ENCODE data around the gene SF3A2.
A peak's percentile ranks its signal among the peaks of the same experiment; 100 is the strongest.

SF3A2 gene

DNA sequence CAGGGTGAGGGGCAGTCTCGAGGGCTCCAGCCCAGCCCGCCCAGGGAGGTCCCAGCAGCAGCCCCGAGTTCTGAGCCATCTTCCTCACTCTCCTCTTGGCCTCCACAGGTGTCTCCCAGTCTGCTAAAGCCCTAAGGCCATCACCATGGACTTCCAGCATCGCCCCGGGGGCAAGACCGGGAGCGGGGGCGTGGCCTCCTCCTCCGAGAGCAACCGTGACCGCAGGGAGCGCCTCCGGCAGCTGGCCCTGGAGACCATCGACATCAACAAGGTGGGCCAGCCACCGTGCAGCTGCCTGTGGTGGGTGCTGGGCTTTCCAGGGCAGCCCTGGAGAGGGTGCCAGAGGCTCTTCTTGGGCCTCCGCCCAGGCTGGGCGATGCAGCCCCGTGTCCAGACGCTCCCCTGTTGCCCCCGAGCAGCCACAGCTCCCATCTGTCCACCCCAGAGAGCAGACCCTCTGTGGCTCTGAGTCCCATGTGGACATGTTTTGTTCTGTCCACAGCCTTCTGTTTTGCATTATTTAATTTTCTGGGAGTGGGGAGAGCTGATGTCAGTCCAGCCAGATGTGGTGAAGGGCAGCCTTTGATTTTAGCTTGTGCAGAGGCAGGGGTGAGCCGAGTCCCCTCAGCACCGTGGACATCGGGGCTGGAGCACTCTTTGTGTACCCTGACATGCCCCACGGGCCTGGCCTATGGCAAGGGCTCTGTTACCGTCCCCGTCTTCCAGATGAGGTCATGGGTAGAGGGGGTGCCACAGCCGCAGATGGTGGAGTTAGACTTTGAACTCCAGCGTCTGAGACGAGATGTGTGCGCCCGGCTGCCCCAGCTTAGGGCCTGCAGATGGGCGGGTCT, 6.9 kb downstream of the SF3A2 start:
- Mint-ChIP-seq H3K36me3 (ENCODE audit: insufficient read depth) (peaks cover 56% of the 10 kb centered on the region), H3K9me3 (no peaks in the 10 kb centered on the region), H3K4me1 (peaks cover 42% of the 10 kb centered on the region), H3K27me3 (no peaks in the 10 kb centered on the region), H3K27ac (ENCODE audit: low read depth) (no peak overlapping the region), H3K4me3 (peak overlapping the region; percentile 20)
- no peak for DNase-seq (ENCODE audit: low spot score in 2 of 2)
- no peak for ATAC-seq (replicated peaks; ENCODE audit: extremely low read depth, poor library complexity, severe bottlenecking)

DNA sequence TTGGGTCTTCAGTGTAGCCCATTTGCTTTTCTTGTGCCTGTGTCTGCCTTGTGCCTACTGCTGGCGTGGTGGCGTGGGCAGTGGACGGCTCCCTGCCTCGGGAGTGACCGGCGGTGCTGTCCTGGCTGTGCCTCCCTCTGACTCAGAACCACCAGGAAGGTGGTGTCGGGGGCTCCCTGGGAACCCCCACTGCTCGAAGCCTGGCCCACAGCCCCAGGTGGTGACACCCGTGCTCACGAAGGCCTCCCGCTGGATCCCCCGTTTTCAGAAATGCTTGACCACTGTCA, 7.4 kb downstream of the SF3A2 start:
- H3K9me3 Mint-ChIP-seq: no peaks in the 10 kb centered on the region
- no peak overlapping the region for H3K4me3 Mint-ChIP-seq
- H3K27me3 Mint-ChIP-seq: no peaks in the 10 kb centered on the region
- no peak overlapping the region for H3K27ac Mint-ChIP-seq (ENCODE audit: low read depth)
- peaks cover 36% of the 10 kb centered on the region for H3K4me1 Mint-ChIP-seq
- ATAC-seq (replicated peaks; ENCODE audit: extremely low read depth, poor library complexity, severe bottlenecking) (no peak), DNase-seq (ENCODE audit: low spot score in 2 of 2) (no peak)
- H3K36me3 Mint-ChIP-seq (ENCODE audit: insufficient read depth): peaks cover 61% of the 10 kb centered on the region

DNA sequence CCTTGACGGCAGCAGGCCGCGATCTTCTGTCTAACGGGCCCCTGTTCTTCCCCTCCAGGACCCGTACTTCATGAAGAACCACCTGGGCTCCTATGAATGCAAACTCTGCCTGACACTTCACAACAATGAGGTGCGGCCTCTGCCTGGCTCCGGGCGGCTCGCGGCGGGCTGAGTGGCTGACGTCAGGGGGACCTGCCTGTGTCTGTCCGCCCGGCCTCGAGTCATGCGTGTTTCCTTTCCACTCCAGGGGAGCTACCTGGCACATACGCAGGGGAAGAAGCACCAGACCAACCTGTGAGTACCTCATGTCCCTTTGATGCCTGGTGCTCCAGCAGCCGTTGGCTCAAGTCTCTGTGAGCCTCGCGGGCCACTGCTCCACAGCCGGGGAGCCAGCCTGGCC, 7.9 kb downstream of the SF3A2 start:
- Mint-ChIP-seq H3K9me3 (no peaks in the 10 kb centered on the region), H3K27ac (ENCODE audit: low read depth) (no peak overlapping the region), H3K4me1 (peaks cover 32% of the 10 kb centered on the region), H3K36me3 (ENCODE audit: insufficient read depth) (peaks cover 59% of the 10 kb centered on the region), H3K4me3 (no peak overlapping the region), H3K27me3 (no peaks in the 10 kb centered on the region)
- DNase-seq (ENCODE audit: low spot score in 2 of 2): no peak
- no peak for ATAC-seq (replicated peaks; ENCODE audit: extremely low read depth, poor library complexity, severe bottlenecking)

DNA sequence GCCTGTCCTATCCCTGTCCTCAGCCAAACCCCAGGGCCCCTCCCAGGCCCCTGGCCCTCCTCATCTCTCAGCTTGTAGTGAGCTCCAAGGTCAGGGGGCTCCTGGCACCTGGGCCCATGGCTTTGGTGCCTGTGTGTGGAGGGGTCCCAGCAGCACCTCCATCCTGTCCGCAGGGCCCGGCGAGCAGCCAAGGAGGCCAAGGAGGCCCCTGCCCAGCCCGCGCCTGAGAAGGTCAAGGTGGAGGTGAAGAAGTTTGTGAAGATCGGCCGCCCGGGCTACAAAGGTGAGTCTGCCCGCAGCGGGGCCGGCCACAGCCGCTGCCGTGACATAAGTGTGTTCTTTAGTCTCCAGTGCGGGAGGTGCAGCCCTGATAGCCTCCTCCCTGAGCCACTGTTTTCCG, 8.6 kb downstream of the SF3A2 start:
- peaks cover 24% of the 10 kb centered on the region for H3K4me1 Mint-ChIP-seq
- peaks cover 58% of the 10 kb centered on the region for H3K36me3 Mint-ChIP-seq (ENCODE audit: insufficient read depth)
- H3K27me3 Mint-ChIP-seq: no peaks in the 10 kb centered on the region
- H3K4me3 Mint-ChIP-seq: no peak overlapping the region
- DNase-seq (ENCODE audit: low spot score in 2 of 2): no peak
- no peak for ATAC-seq (replicated peaks; ENCODE audit: extremely low read depth, poor library complexity, severe bottlenecking)
- H3K27ac Mint-ChIP-seq (ENCODE audit: low read depth): no peak overlapping the region
- no peaks in the 10 kb centered on the region for H3K9me3 Mint-ChIP-seq

DNA sequence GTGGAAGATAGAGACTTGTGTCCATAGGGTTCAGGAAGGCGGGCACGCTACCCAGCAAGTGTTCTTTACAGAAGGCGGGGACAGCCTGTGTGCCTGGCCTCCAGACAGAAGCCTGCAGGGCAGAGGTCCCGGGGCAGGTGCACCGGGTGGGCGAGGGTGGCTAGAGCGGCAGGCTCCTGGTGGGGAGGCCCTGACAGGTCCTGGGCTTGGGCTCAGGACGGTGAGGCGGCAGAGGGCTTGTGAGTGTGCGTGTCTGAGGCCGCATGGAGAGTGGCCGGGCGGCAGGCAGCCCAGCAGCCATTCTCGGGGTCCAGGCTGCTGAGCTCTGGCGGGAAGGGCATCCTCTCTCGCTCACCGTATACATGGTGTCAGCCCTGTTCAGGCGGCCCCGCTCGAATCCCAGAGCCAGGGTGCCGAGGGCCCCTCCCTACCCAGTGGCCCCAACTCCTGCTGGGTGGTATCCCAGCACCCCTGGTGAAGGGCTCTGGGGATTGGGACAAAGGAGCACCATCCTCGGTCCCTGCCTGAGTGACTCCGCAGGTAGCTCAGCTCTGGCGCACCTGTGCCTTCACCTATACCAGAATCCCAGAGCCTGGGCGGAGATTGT, 9.5 kb downstream of the SF3A2 start:
- ATAC-seq (replicated peaks; ENCODE audit: extremely low read depth, poor library complexity, severe bottlenecking): no peak
- peaks cover 16% of the 10 kb centered on the region for H3K4me1 Mint-ChIP-seq
- peaks cover 54% of the 10 kb centered on the region for H3K36me3 Mint-ChIP-seq (ENCODE audit: insufficient read depth)
- no peak overlapping the region for H3K4me3 Mint-ChIP-seq
- no peak overlapping the region for H3K27ac Mint-ChIP-seq (ENCODE audit: low read depth)
- DNase-seq (ENCODE audit: low spot score in 2 of 2): no peak
- no peaks in the 10 kb centered on the region for H3K9me3 Mint-ChIP-seq
- H3K27me3 Mint-ChIP-seq: no peaks in the 10 kb centered on the region

DNA sequence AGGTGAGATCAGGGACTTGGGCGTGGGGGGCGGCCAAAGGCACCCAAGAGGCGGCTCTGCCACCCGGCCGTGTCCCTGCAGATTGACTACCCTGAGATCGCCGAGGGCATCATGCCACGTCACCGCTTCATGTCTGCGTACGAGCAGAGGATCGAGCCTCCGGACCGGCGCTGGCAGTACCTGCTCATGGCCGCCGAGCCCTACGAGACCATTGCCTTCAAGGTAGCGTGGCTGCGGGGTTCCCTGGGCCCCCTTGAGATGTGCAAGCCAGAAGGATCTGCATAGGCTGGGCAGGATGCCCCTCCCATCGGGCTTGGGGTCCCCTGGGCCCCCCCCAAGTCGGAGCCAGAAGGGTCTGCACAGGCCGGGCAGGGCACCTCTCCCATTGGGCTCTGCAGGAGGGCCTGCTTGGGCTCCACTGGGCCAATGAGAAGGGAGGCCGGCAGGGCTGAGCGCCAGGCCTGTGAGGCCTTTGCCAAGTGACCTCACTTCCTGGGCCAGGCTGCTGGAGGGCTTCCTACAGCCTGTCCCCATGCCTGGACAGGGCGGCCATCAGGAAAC, 10.3 kb downstream of the SF3A2 start:
- no peak for DNase-seq (ENCODE audit: low spot score in 2 of 2)
- no peaks in the 10 kb centered on the region for H3K27me3 Mint-ChIP-seq
- no peak for ATAC-seq (replicated peaks; ENCODE audit: extremely low read depth, poor library complexity, severe bottlenecking)
- H3K36me3 Mint-ChIP-seq (ENCODE audit: insufficient read depth): peaks cover 52% of the 10 kb centered on the region
- no peaks in the 10 kb centered on the region for H3K9me3 Mint-ChIP-seq
- peaks cover 9% of the 10 kb centered on the region for H3K4me1 Mint-ChIP-seq
- no peak overlapping the region for H3K27ac Mint-ChIP-seq (ENCODE audit: low read depth)
- no peak overlapping the region for H3K4me3 Mint-ChIP-seq

DNA sequence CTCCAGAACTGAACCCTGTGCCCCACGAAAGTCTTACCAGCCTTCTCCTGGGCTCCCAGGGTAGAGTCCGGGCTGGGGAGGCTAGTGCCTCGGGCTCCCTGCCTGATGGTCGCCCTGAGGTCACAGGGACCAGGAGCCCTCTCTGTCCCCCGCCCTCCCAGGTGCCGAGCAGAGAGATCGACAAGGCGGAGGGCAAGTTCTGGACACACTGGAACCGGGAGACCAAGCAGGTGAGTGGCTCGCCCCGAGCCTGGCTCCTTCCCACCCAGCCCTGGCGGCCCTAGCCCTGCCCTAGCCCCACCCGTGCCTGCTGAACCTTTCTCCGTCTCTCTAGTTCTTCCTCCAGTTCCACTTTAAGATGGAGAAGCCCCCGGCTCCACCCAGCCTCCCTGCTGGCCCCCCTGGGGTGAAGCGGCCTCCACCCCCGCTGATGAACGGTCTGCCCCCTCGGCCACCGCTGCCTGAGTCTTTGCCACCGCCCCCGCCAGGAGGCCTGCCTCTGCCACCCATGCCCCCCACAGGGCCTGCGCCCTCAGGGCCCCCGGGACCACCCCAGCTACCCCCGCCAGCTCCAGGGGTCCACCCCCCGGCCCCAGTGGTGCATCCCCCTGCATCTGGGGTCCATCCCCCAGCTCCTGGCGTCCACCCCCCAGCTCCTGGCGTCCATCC, 10.9 kb downstream of the SF3A2 start:
- H3K9me3 Mint-ChIP-seq: no peaks in the 10 kb centered on the region
- no peak for ATAC-seq (replicated peaks; ENCODE audit: extremely low read depth, poor library complexity, severe bottlenecking)
- peaks cover 4% of the 10 kb centered on the region for H3K4me1 Mint-ChIP-seq
- H3K27me3 Mint-ChIP-seq: no peaks in the 10 kb centered on the region
- DNase-seq (ENCODE audit: low spot score in 2 of 2): no peak
- no peak overlapping the region for H3K4me3 Mint-ChIP-seq
- no peak overlapping the region for H3K27ac Mint-ChIP-seq (ENCODE audit: low read depth)
- peaks cover 53% of the 10 kb centered on the region for H3K36me3 Mint-ChIP-seq (ENCODE audit: insufficient read depth)

DNA sequence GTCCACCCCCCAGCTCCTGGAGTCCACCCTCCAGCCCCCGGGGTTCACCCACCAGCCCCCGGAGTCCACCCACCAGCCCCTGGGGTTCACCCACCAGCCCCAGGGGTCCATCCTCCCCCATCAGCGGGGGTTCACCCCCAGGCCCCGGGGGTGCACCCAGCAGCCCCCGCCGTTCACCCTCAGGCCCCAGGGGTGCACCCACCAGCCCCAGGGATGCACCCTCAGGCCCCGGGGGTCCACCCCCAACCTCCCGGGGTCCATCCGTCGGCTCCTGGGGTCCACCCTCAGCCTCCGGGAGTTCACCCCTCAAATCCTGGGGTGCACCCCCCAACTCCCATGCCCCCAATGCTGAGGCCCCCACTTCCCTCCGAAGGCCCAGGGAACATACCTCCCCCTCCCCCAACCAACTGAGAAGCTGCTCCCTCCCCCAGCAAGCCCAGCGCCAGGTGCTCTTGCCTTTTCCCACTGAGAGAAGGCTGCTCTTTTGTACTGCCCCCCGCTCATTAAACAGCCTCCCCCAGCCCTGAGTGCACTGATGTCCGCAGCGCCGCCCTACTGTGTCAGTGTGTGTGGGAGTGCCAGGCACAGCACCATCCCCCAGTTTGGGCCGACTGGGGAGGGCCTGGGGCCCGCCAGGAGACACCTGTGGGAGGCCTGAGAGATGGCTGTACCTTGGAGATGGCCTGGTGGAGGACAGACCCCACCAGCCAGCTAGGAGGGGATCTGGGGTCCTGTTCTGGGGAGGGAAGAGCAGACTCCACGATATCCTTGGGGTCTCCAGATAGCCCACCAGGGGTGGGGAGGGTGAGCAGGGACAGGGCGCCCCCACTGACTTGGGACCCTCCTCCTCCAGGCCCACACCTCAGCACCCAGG, 11.7 kb downstream of the SF3A2 start:
- Mint-ChIP-seq H3K27me3 (no peaks in the 10 kb centered on the region), H3K4me1 (no peaks in the 10 kb centered on the region), H3K9me3 (no peaks in the 10 kb centered on the region), H3K36me3 (ENCODE audit: insufficient read depth) (peaks cover 49% of the 10 kb centered on the region), H3K27ac (ENCODE audit: low read depth) (no peak overlapping the region), H3K4me3 (no peak overlapping the region)
- ATAC-seq (replicated peaks; ENCODE audit: extremely low read depth, poor library complexity, severe bottlenecking) (no peak), DNase-seq (ENCODE audit: low spot score in 2 of 2) (no peak)

DNA sequence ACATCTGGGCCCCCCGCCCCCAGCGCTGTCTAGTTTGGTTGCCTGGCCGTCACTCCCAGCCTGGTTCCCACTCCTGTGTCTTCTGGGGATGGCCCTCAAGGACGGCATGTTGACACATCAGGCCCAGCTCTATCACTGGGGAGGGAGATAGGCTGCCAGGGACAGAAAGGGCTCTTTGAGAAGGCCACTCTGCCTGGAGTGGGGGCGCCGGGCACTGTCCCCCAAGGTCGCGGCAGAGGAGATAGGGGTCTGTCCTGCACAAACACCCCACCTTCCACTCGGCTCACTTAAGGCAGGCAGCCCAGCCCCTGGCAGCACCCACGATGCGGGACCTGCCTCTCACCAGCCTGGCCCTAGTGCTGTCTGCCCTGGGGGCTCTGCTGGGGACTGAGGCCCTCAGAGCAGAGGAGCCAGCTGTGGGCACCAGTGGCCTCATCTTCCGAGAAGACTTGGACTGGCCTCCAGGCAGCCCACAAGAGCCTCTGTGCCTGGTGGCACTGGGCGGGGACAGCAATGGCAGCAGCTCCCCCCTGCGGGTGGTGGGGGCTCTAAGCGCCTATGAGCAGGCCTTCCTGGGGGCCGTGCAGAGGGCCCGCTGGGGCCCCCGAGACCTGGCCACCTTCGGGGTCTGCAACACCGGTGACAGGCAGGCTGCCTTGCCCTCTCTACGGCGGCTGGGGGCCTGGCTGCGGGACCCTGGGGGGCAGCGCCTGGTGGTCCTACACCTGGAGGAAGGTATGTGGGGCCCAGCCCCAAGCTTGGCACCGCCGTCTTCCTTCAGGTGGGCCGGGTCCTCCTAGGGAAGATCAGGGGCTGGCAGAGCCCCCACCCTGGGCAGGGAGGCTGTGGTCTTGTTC, 12.6 kb downstream of the SF3A2 start, which contains the start of gene AMH:
AMH (plus strand) TSS at position 314 of the 857 bp plus-strand sequence; CDS start at position 324, 10 bp downstream.
- ATAC-seq (replicated peaks; ENCODE audit: extremely low read depth, poor library complexity, severe bottlenecking) (no peak), DNase-seq (ENCODE audit: low spot score in 2 of 2) (no peak)
- Mint-ChIP-seq H3K4me1 (no peaks in the 10 kb centered on the region), H3K4me3 (peak within 1 kb of the TSS; percentile 27), H3K9me3 (no peaks in the 10 kb centered on the region), H3K27me3 (no peaks in the 10 kb centered on the region), H3K27ac (ENCODE audit: low read depth) (no peak within 1 kb of the TSS), H3K36me3 (ENCODE audit: insufficient read depth) (peaks cover 46% of the 10 kb centered on the region)

DNA sequence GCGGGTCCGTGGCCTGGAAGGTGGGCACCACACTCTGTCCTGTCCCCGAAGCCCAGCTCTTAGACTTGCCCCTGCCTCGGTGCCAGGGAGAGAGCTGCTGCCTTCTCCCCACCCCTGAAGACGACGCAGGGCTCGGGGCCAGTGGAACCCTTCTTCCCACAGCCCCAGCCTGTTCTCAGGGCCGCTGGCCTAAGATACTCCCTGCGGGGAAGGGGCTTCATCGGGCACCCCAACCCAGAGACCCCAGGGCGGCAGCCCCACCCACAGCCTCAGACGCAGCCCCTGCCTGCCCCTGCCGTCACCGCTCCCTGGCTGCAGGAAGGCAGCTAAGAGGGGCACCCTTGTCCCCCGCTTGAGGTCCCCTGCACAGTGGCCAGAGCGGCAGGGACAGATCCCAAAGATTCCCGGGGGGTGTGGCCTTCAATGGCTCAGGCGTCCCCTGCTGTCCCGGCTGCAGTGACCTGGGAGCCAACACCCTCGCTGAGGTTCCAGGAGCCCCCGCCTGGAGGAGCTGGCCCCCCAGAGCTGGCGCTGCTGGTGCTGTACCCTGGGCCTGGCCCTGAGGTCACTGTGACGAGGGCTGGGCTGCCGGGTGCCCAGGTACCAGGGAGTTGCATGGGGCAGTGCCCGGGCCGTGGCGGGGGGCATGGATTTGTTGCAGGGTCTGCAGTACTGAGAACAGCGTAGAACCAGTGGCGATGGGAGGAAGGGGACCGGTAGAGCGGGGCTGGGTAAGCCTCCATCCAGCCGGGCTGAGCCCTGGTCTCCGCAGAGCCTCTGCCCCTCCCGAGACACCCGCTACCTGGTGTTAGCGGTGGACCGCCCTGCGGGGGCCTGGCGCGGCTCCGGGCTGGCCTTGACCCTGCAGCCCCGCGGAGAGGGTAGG, 13.5 kb downstream of the SF3A2 start:
- peak overlapping the region; percentile 27 for H3K4me3 Mint-ChIP-seq
- no peaks in the 10 kb centered on the region for H3K9me3 Mint-ChIP-seq
- H3K27ac Mint-ChIP-seq (ENCODE audit: low read depth): no peak overlapping the region
- peaks cover 38% of the 10 kb centered on the region for H3K36me3 Mint-ChIP-seq (ENCODE audit: insufficient read depth)
- H3K4me1 Mint-ChIP-seq: no peaks in the 10 kb centered on the region
- no peaks in the 10 kb centered on the region for H3K27me3 Mint-ChIP-seq
- DNase-seq (ENCODE audit: low spot score in 2 of 2) (no peak), ATAC-seq (replicated peaks; ENCODE audit: extremely low read depth, poor library complexity, severe bottlenecking) (no peak)

DNA sequence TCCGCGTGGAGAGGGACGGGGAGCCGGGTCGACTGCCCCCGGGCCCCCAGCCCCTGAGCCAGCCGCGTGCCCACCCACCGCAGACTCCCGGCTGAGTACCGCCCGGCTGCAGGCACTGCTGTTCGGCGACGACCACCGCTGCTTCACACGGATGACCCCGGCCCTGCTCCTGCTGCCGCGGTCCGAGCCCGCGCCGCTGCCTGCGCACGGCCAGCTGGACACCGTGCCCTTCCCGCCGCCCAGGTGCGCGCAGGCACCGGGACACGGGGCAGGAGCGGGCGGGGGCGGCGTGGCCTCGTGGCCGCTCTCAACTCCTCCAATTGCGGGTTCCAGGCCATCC, 14.1 kb downstream of the SF3A2 start:
- H3K27me3 Mint-ChIP-seq: no peaks in the 10 kb centered on the region
- ATAC-seq (replicated peaks; ENCODE audit: extremely low read depth, poor library complexity, severe bottlenecking) (no peak), DNase-seq (ENCODE audit: low spot score in 2 of 2) (no peak)
- peaks cover 32% of the 10 kb centered on the region for H3K36me3 Mint-ChIP-seq (ENCODE audit: insufficient read depth)
- H3K4me1 Mint-ChIP-seq: no peaks in the 10 kb centered on the region
- H3K9me3 Mint-ChIP-seq: no peaks in the 10 kb centered on the region
- no peak overlapping the region for H3K27ac Mint-ChIP-seq (ENCODE audit: low read depth)
- peak overlapping the region; percentile 27 for H3K4me3 Mint-ChIP-seq
